Measurements from ENCODE around the gene TNXB. TPM values are rescaled to one million over a fixed set of nuclear protein-coding genes. Genes with fewer than 3 reads are reported as not detected.
A peak's percentile ranks its signal among the peaks of the same experiment; 100 is the strongest.
"Not testable (repeated sequence)": the region's sequence is repeated elsewhere in the genome, so short reads cannot be mapped to it uniquely, and the experiment has no call there.

TNXB gene
- total and polyA plus RNA-seq, 7 donors = 7.0 to 26.1 (median 14.5) TPM

- 89 to 93% (median 90%) methylated on average over 17 of the region's 17 CpGs for WGBS, 3 donors
- no peak overlapping the region for H3K4me3 ChIP-seq
- H3K27ac ChIP-seq = no peak overlapping the region
- no peak for TF ChIP-seq CTCF (IDR thresholded peaks at IDR 0.05)
- H3K27me3 ChIP-seq (ENCODE audit: insufficient read depth in 3 of 3, low read length in 2 of 3) = no peaks in the 10 kb centered on the region
- no peaks in the 10 kb centered on the region for H3K4me1 ChIP-seq
- DNase-seq (peak in 1 of 2 donors; percentile 40), ATAC-seq (no peak)
- peaks cover 0 to 5% of the 10 kb centered on the region in 2 donors for H3K36me3 ChIP-seq (ENCODE audit: insufficient read depth in 1 of 2, low read depth in 1 of 2)
- H3K9me3 ChIP-seq = no peaks in the 10 kb centered on the region
- intact Hi-C loops (cut with DNase I) = no loop called here
Observed at GRCh38 chr6:32069460-32069859, 39.7 kb downstream of the TNXB start.

- intact Hi-C loops (cut with DNase I) = no loop called here
- H3K27ac ChIP-seq = no peak overlapping the region
- ATAC-seq = no peak
Observed at GRCh38 chr6:32068867-32069266, 40.3 kb downstream of the TNXB start.

GRCh38 chr6:32068315-32068714, 40.8 kb downstream of the TNXB start:
- DNase-seq = peak in 1 of 2 donors; percentile 36
- intact Hi-C loops (cut with DNase I) = not testable (repeated sequence)

More at GRCh38 chr6:32068867-32069266, 40.3 kb downstream of the TNXB start:
- H3K36me3 ChIP-seq (ENCODE audit: insufficient read depth in 1 of 2, low read depth in 1 of 2) = peaks cover 0 to 5% of the 10 kb centered on the region in 2 donors
- H3K27me3 ChIP-seq (ENCODE audit: insufficient read depth in 3 of 3, low read length in 2 of 3) = no peaks in the 10 kb centered on the region
- H3K4me3 ChIP-seq = no peak overlapping the region
- DNase-seq = peak in 1 of 2 donors; percentile 32
- TF ChIP-seq CTCF (IDR thresholded peaks at IDR 0.05) = no peak
- no peaks in the 10 kb centered on the region for H3K9me3 ChIP-seq
- H3K4me1 ChIP-seq = no peaks in the 10 kb centered on the region
- 88 to 93% (median 88%) methylated on average over 14 of the region's 14 CpGs for WGBS, 3 donors

GRCh38 chr6:32067521-32067920, 41.6 kb downstream of the TNXB start:
- H3K36me3 ChIP-seq (ENCODE audit: insufficient read depth in 1 of 2, low read depth in 1 of 2); H3K9me3 ChIP-seq; H3K4me3 ChIP-seq; H3K27ac ChIP-seq; DNase-seq; H3K4me1 ChIP-seq; H3K27me3 ChIP-seq (ENCODE audit: insufficient read depth in 3 of 3, low read length in 2 of 3); intact Hi-C loops (cut with DNase I); ATAC-seq: not testable (repeated sequence)
- WGBS, 3 donors = 87 to 94% (median 90%) methylated on average over 18 to 19 of the region's 19 CpGs

More at GRCh38 chr6:32068315-32068714, 40.8 kb downstream of the TNXB start:
- H3K27ac ChIP-seq; H3K9me3 ChIP-seq; H3K4me1 ChIP-seq; ATAC-seq; H3K27me3 ChIP-seq (ENCODE audit: insufficient read depth in 3 of 3, low read length in 2 of 3); H3K4me3 ChIP-seq; H3K36me3 ChIP-seq (ENCODE audit: insufficient read depth in 1 of 2, low read depth in 1 of 2): not testable (repeated sequence)
- 84 to 95% (median 93%) methylated on average over 13 of the region's 13 CpGs for WGBS, 3 donors

GRCh38 chr6:32064706-32065105, 44.4 kb downstream of the TNXB start:
- Histone ChIP-seq H3K27me3 (ENCODE audit: insufficient read depth in 3 of 3, low read length in 2 of 3) (no peaks in the 10 kb centered on the region), H3K4me1 (no peaks in the 10 kb centered on the region), H3K27ac (no peak overlapping the region), H3K9me3 (no peaks in the 10 kb centered on the region), H3K4me3 (no peak overlapping the region), H3K36me3 (ENCODE audit: insufficient read depth in 1 of 2, low read depth in 1 of 2) (peaks cover 0 to 9% of the 10 kb centered on the region in 2 donors)
- no peak for TF ChIP-seq CTCF (IDR thresholded peaks at IDR 0.05)
- ATAC-seq (no peak), DNase-seq (peak in 1 of 2 donors; percentile 16)
- 90 to 94% (median 92%) methylated on average over 14 of the region's 14 CpGs for WGBS, 3 donors
- intact Hi-C loops (cut with DNase I) = no loop called here
